Left hindlimb (tissue), 1 donor: ENCODE measurements around the gene AWAT1.
"Not testable (repeated sequence)": the region's sequence is repeated elsewhere in the genome, so short reads cannot be mapped to it uniquely, and the experiment has no call there.

Experiments used
- DNase-seq: peaks from one replicate; pipeline ENCODE4 v3.0.0-alpha.2; 2018

AWAT1 gene

GRCh38 chrX:70234355-70234754 lies at the start of gene AWAT1:
Gene AWAT1, plus strand, starts transcription at chrX:70234655. Its CDS starts 41 bp downstream, at chrX:70234696.
- DNase-seq: no peak

GRCh38 chrX:70190225-70190624 lies 44.2 kb upstream of the AWAT1 start:
- DNase-seq: no peak

- no peak for DNase-seq
These were observed 37.3 kb upstream of the AWAT1 start for GRCh38 chrX:70196961-70197720.

GRCh38 chrX:70201732-70202131 lies 32.7 kb upstream of the AWAT1 start:
- DNase-seq: no peak

DNA sequence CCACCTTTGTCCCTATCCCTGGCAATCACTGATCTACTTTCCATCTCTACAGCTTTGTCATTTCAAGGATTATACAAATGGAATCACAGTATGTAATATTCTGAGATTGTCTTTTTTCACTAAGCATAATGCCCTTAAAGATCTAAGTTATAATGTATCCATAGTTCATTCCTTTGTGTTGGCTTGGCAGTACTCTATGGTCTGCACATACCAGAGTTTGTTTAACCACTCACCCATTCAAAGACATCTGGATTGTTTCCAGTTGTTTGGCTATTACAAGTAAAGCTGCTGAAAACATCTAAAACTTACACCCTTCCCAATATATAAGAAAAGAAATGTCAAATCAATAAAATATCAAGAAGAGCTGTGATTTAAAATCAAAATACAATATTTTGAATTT lies 26.0 kb upstream of the AWAT1 start:
- DNase-seq: no peak

DNA sequence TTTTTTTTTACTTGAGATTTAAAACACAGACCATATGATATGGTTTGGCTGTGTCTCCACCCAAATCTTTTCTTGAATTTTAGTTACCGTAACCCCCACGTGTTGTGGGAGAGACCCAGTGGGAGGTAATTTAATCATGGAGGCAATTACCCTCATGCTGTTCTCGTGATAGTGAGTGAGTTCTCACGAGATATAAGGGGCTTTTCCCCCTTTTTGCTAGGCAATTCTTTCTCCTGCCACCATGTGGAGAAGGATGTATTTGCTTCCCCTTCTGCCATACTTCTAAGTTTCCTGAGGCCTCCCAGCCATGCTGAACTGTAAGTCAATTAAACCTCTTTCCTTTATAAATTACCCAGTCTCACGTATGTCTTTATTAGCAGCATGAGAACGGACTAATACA lies 24.9 kb upstream of the AWAT1 start:
- DNase-seq: not testable (repeated sequence)

GRCh38 chrX:70219938-70220764 lies 14.3 kb upstream of the AWAT1 start:
- no peak for DNase-seq

GRCh38 chrX:70226048-70226447 lies 8.4 kb upstream of the AWAT1 start:
- DNase-seq: no peak

- no peak for DNase-seq
These were observed 7.8 kb upstream of the AWAT1 start for GRCh38 chrX:70226687-70227086.

GRCh38 chrX:70231666-70232065 lies 2.8 kb upstream of the AWAT1 start:
- no peak for DNase-seq

GRCh38 chrX:70240751-70241150 lies 6.3 kb downstream of the AWAT1 start:
- DNase-seq: no peak

DNA sequence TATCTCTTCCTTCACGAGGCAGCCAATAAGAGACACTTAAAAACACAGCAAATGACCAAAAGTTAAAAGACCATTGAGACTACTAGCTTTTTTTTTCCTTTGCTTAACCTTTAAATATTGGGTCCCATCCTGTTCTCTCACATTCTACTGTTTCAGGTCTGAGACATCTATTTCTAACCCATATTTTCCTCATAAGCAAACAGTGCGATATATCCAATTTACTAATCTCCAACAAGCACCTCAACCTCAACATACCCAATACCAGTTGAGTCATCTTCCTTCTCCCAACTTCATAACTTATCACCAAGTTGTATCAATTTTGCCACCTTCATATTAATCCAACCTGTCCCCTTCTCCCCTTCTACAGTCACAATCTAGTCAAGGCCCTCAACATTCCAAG lies 7.0 kb downstream of the AWAT1 start:
- DNase-seq: no peak

- DNase-seq: not testable (repeated sequence)
These were observed 9.1 kb downstream of the AWAT1 start for GRCh38 chrX:70243601-70244000.

DNA sequence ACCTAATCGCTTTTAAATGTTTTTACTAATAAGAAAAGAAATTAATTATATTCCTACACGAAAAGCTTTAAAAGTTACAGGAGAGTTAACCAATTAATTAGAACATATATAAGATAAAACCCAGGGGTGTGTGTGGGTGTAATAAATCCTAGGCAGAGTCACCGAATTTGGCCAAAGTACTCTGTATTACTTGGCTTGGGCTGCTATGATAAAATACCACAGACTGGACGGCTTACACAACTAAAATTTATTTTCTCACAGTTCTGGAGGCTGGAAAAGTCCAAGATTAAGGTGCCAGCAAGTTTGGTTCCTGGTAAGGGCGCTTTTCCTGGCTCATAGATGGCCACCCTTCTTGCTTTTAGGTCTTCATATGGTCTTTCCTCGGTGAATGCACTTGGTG lies 10.4 kb downstream of the AWAT1 start:
- no peak for DNase-seq

GRCh38 chrX:70247252-70247651 lies 12.8 kb downstream of the AWAT1 start:
- no peak for DNase-seq

GRCh38 chrX:70252491-70252890 lies 18.0 kb downstream of the AWAT1 start:
- no peak for DNase-seq

DNA sequence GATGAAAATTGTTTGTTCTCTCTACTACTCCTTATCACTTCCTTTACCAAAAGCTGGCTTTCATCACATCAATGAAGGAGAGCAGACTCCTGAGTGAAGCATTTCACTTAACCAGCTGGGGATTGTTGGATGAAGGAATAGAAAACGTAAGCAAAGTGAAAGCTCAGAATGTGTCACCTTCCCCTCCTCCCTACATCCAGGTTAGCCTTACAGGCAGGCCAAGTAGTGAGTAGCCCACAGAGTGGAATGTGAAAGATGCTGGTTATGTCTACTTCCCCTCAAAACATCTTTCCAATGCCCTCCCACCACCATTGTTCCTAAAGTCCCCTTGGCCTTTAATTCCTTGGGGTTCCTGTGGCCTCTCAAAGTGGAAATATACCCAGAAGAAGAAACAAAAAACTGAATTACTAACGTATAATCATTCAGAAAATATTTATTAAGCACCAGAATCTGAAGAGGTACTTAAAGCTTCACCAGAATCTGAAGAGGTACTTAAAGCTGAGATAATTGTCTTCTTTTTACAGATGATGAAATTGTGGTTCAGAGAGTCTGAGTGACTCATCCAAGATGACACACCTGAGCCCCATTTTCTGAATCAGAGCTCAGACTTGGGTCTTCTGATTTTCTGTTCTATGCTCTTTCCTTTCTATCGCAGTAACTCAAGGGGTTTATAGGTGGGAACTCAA lies 19.1 kb downstream of the AWAT1 start:
- DNase-seq: no peak

- DNase-seq: no peak
These were observed 19.6 kb downstream of the AWAT1 start for GRCh38 chrX:70254063-70254400.

GRCh38 chrX:70254909-70255308 lies 20.5 kb downstream of the AWAT1 start:
- no peak for DNase-seq

GRCh38 chrX:70255452-70255851 lies 21.0 kb downstream of the AWAT1 start:
- DNase-seq: no peak

DNA sequence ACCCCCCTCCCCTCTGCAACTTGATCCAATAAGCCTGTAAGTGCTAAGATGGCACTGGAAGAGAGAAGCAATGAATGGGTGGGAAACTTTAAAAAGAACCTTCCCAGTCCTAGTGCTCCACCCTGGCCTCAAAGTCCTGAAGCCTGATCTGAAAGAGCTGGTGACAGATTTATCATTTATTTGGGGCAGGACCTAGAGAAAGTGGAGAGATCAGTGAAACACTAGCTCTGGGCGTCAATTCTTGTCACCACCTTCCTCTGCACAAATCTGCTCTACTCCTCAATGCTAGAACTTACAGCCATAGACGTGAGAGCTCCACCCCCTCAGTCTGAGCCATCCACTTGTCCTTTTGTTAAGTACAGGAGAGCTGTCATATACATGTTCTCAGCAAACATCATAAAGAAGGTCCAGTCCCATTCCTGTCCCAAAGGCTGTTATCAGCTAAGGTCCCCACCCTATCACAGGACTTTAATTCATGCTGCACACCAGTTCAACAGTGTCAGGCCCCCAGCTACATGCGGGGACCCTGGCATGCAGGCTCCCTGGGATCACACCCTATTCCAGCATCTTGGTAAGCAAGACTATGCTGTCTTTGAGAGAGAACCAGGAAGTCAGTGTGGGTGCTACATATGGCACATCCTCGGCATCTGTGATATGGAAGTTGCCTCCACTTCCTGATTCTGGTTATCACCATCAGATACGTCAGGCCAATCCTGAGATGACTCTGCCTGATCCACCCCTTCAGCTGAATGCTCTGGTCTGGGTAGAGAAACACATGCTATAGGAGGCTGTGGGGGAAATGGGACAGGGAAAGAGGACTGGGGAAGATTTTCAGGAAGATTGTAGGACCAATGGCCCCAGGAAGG lies 23.2 kb downstream of the AWAT1 start:
- no peak for DNase-seq

DNA sequence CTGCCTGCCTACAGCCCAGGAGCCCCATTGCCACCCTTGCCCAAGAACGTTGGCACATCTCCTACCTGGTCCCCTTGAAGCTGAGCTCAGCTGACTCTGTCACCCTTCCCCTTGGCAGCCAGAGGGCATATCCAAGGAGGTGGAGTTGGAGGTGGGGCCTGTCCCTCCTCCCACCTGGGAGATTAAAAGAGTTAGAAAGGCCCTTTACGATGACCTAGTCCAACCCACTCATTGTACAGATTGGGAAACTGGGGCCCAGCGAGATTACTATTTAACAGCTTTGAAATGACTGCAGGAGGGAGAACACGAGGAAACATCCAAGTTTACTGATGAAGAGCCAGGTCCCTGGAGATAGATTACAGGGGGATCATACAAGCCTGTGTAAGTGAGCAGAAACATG lies 25.6 kb downstream of the AWAT1 start, which contains the start of gene P2RY4:
TSS of gene P2RY4 (minus strand) at position 101 of the 400 bp plus-strand sequence. CDS start 580 bp downstream, outside the sequence.
- no peak for DNase-seq
